ENCODE measurements around the gene LDB2.

- TF ChIP-seq CTCF (conservative IDR thresholded peaks at IDR 0.05) (no peak), EZH2 (IDR thresholded peaks at IDR 0.05; ENCODE audit: low read depth) (no peak)
Measured at GRCh38 chr4:16692524-16692923, 205.9 kb downstream of the LDB2 start.
